ENCODE measurements around the gene CLBA1. TPM values are rescaled to one million over a fixed set of nuclear protein-coding genes. Genes with fewer than 3 reads are reported as not detected.

CLBA1 gene
- total RNA-seq, 1 donor from 2014 or later, result 8.5 TPM

DNA sequence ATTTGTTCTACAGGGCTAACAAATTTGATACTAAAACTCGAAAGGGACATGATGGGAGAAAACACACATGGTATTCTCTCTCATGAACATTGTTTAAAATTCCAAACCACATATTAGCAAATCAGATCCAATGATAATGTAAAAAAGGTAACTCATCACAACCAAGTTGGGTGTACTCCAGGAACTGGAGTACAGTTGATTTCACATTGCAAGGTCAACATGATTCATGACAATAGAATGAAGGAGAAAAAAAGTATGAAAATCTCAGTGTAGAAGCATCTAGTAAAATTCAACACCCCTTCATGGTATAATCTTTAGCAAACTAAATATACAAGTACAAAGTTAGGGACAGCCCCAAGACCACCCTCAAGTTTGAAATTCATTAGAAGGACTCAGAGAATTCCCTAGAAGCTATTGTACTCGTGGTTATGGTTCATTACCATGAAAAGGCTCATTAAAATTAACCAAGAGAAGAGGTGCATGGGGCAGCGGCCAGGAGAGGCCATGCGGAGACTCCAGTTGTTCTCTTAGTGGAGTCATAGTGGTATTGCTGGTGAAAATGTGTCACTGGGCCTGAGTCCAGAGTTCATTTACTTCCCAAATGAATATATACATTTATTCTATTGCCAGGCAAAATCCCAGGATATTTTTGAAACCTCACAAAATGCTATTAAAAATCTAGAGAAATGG lies 38.3 kb downstream of the CLBA1 start:
- no peak overlapping the region for H3K27ac ChIP-seq
- H3F3A ChIP-seq (ENCODE audit: low read depth), result peaks cover 9% of the 10 kb centered on the region
- peaks cover 15% of the 10 kb centered on the region for H4K20me1 ChIP-seq (ENCODE audit: low read depth)
- TF ChIP-seq EZH2 (IDR thresholded peaks at IDR 0.05) (no peak), EZH2phosphoT487 (IDR thresholded peaks at IDR 0.05) (no peak), CTCF (IDR thresholded peaks at IDR 0.05) (no peak)
- no peak overlapping the region for H2AFZ ChIP-seq (replicated peaks)
- Mint-ChIP-seq H3K9me3 (no peaks in the 10 kb centered on the region), H3K4me3 (peak overlapping the region; percentile 20), H3K36me3 (peaks cover 5% of the 10 kb centered on the region), H3K27me3 (ENCODE audit: insufficient read depth, low read depth) (peaks cover 7% of the 10 kb centered on the region), H3K27ac (no peak overlapping the region), H3K4me1 (peaks cover 34% of the 10 kb centered on the region)
- peaks cover 9% of the 10 kb centered on the region for H3K4me1 ChIP-seq
- peaks cover 33% of the 10 kb centered on the region for H3K79me2 ChIP-seq (ENCODE audit: low read depth)
- H3K4me3 ChIP-seq, result no peak overlapping the region
- H3K36me3 ChIP-seq, result no peaks in the 10 kb centered on the region
- H3K9me3 ChIP-seq (ENCODE audit: low read depth), result no peaks in the 10 kb centered on the region
- no peak overlapping the region for H3K9ac ChIP-seq
- peaks cover 2% of the 10 kb centered on the region for H3K27me3 ChIP-seq
- H3K4me2 ChIP-seq, result no peak overlapping the region
- no peak for DNase-seq (ENCODE audit: low spot score)

DNA sequence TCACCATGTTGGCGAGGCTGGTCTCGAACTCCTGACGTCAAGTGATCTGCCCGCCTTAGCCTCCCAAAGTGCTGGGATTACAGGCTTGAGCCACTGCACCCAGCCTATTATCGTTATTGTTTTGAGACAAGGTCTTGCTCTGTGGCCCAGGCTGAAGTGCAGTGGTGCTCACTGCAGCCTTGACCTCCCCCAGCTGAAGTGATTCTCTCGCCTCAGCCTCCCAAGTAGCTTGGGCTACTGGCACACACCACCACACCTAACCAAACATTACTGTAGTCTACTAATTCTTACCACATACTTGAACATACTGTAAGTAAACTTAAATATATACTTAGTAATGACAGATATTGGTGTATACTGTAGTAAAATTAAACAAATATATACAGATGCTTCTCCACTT lies 39.8 kb downstream of the CLBA1 start:
- no peaks in the 10 kb centered on the region for H3K9me3 Mint-ChIP-seq
- Histone ChIP-seq H3K27ac (no peak overlapping the region), H2AFZ (replicated peaks) (no peak overlapping the region), H3K4me3 (no peak overlapping the region), H3K36me3 (no peaks in the 10 kb centered on the region), H3K27me3 (peaks cover 7% of the 10 kb centered on the region), H3K4me1 (no peaks in the 10 kb centered on the region), H3K9ac (no peak overlapping the region), H3F3A (ENCODE audit: low read depth) (peaks cover 9% of the 10 kb centered on the region), H3K9me3 (ENCODE audit: low read depth) (no peaks in the 10 kb centered on the region), H3K79me2 (ENCODE audit: low read depth) (peaks cover 19% of the 10 kb centered on the region), H3K4me2 (no peak overlapping the region), H4K20me1 (ENCODE audit: low read depth) (peaks cover under 1% of the 10 kb centered on the region)
- peaks cover 22% of the 10 kb centered on the region for H3K4me1 Mint-ChIP-seq
- no peak overlapping the region for H3K27ac Mint-ChIP-seq
- H3K36me3 Mint-ChIP-seq, result no peaks in the 10 kb centered on the region
- no peak for DNase-seq (ENCODE audit: low spot score)
- no peak overlapping the region for H3K4me3 Mint-ChIP-seq
- TF ChIP-seq EZH2 (IDR thresholded peaks at IDR 0.05) (no peak), CTCF (IDR thresholded peaks at IDR 0.05) (no peak)
- H3K27me3 Mint-ChIP-seq (ENCODE audit: insufficient read depth, low read depth), result no peaks in the 10 kb centered on the region

GRCh38 chr14:105026033-105026785 lies 40.6 kb downstream of the CLBA1 start:
- no peaks in the 10 kb centered on the region for H3K36me3 ChIP-seq
- no peak overlapping the region for H3K27ac Mint-ChIP-seq
- H3K4me3 Mint-ChIP-seq, result no peak overlapping the region
- H3K4me3 ChIP-seq, result no peak overlapping the region
- H3K27me3 ChIP-seq, result peaks cover 15% of the 10 kb centered on the region
- no peaks in the 10 kb centered on the region for H3K9me3 Mint-ChIP-seq
- H3K4me1 Mint-ChIP-seq, result peaks cover 22% of the 10 kb centered on the region
- H3K27ac ChIP-seq, result no peak overlapping the region
- H3K9me3 ChIP-seq (ENCODE audit: low read depth), result no peaks in the 10 kb centered on the region
- peaks cover 9% of the 10 kb centered on the region for H3F3A ChIP-seq (ENCODE audit: low read depth)
- no peak overlapping the region for H2AFZ ChIP-seq (replicated peaks)
- no peak overlapping the region for H3K9ac ChIP-seq
- no peaks in the 10 kb centered on the region for H3K27me3 Mint-ChIP-seq (ENCODE audit: insufficient read depth, low read depth)
- peaks cover 14% of the 10 kb centered on the region for H3K79me2 ChIP-seq (ENCODE audit: low read depth)
- no peaks in the 10 kb centered on the region for H3K4me1 ChIP-seq
- no peaks in the 10 kb centered on the region for H3K36me3 Mint-ChIP-seq
- no peaks in the 10 kb centered on the region for H4K20me1 ChIP-seq (ENCODE audit: low read depth)
- no peak for DNase-seq (ENCODE audit: low spot score)
- no peak overlapping the region for H3K4me2 ChIP-seq
- TF ChIP-seq EZH2 (IDR thresholded peaks at IDR 0.05), result no peak
- no peak for TF ChIP-seq EZH2phosphoT487 (IDR thresholded peaks at IDR 0.05)
- no peak for TF ChIP-seq CTCF (IDR thresholded peaks at IDR 0.05)
